ENCODE measurements around the gene TMEM131. TPM values are rescaled to one million over a fixed set of nuclear protein-coding genes. Genes with fewer than 3 reads are reported as not detected.

The TMEM131 gene
- total and polyA plus RNA-seq, 2 of the 8 experiments (the other 6 are each of a cell fraction or from before 2014, with no cell fraction given), result 9.7 to 22.9 TPM

DNA sequence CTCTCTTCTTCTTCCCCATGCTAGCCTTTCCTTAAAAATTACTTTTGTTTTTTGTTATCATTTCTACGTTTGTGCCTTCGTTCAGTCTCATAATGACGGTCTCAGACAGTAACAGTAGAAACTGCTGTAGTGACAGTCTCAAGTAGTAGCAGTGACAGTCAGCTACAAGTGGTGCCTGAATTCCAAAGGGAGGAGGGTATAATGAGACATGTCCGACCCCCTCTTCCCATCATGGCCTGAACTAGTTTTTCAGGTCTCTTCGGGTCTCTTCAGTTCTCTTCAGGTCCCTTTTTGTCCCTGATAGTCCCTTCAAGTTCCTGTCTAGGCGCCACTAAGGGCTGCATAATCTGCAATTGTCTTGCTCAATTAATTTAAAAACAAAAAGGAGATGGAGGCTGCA lies 12.6 kb downstream of the TMEM131 start:
- Histone ChIP-seq H2BK120ac (replicated peaks; ENCODE audit: low read depth, low read length) (no peak overlapping the region), H3K9me3 (ENCODE audit: insufficient read depth in 2 of 2, low read depth in 1 of 2, low read length in 1 of 2) (peaks cover 4 to 7% of the 10 kb centered on the region in 2 experiments; a peak in 3 of 4 replicates), H2BK20ac (ENCODE audit: low read length) (no peak overlapping the region), H3K27ac (ENCODE audit: low read depth, low read length) (no peak overlapping the region), H4K20me1 (replicated peaks in 1 of 2; ENCODE audit: control insufficient read depth in 1 of 2, insufficient read depth in 2 of 2, low read length in 2 of 2) (peaks cover 0 to 2% of the 10 kb centered on the region in 2 experiments), H2BK15ac (ENCODE audit: low read length) (no peak overlapping the region), H4K8ac (ENCODE audit: extremely low read depth, insufficient read depth, low read length) (no peak overlapping the region), H4K91ac (replicated peaks; ENCODE audit: insufficient read length, low read length) (no peak overlapping the region), H3K4me3 (ENCODE audit: extremely low read depth in 1 of 4, insufficient read depth in 2 of 4, low read depth in 3 of 4, low read length in 4 of 4) (no peak overlapping the region), H3K27me3 (replicated peaks in 1 of 4; ENCODE audit: control insufficient read depth in 3 of 4, extremely low read depth in 1 of 4, insufficient read depth in 3 of 4, low read length in 3 of 4) (no peaks in the 10 kb centered on the region), H3K4me1 (replicated peaks in 1 of 4; ENCODE audit: control insufficient read depth in 3 of 4, insufficient read depth in 4 of 4, low read length in 3 of 4) (peaks cover 0 to 8% (median 0%) of the 10 kb centered on the region in 4 experiments; a peak in 1 of 7 replicates), H3K14ac (ENCODE audit: insufficient read length) (no peak overlapping the region), H3K79me2 (ENCODE audit: control insufficient read depth in 1 of 2, insufficient read depth in 2 of 2, low read length in 2 of 2) (peaks cover 0 to 65% of the 10 kb centered on the region in 2 experiments; a peak in 2 of 4 replicates), H3K23ac (ENCODE audit: insufficient read length) (no peak overlapping the region), H3K56ac (replicated peaks; ENCODE audit: insufficient read length, low read depth, low read length) (no peak overlapping the region), H3K18ac (ENCODE audit: extremely low read depth, low read length) (no peak overlapping the region), H3K79me1 (ENCODE audit: low read depth, low read length) (no peaks in the 10 kb centered on the region; the same call in 1 of the 2 replicates), H2AK5ac (ENCODE audit: low read depth, low read length) (no peak overlapping the region), H3K4ac (replicated peaks; ENCODE audit: insufficient read length, low read depth, low read length) (no peak overlapping the region), H3K36me3 (ENCODE audit: control insufficient read depth in 2 of 4, insufficient read depth in 4 of 4, low read length in 3 of 4) (no peaks in the 10 kb centered on the region; a peak in 1 of 8 replicates), H3K9ac (replicated peaks in 1 of 4; ENCODE audit: extremely low read depth in 1 of 4, low read depth in 3 of 4, low read length in 3 of 4) (no peak overlapping the region), H3K4me2 (ENCODE audit: insufficient read depth in 1 of 2, low read depth in 2 of 2, low read length in 2 of 2) (no peak overlapping the region), H2BK5ac (ENCODE audit: low read depth, low read length) (no peak overlapping the region), H3K23me2 (ENCODE audit: low read depth, low read length) (no peaks in the 10 kb centered on the region), H4K5ac (ENCODE audit: insufficient read length, low read depth, low read length) (no peak overlapping the region), H2AFZ (ENCODE audit: low read length) (no peak overlapping the region), H2BK12ac (ENCODE audit: low read depth, low read length) (no peak overlapping the region)
- WGBS, 2 experiments (ENCODE audit: extremely low coverage in 1 of 2, insufficient coverage in 1 of 2, insufficient read length in 1 of 2, insufficient replicate concordance in 2 of 2, low coverage in 1 of 2, low lambda C conversion rate in 2 of 2, missing lambda C conversion rate in 1 of 2), result 90% methylated on average over 6 of the region's 6 CpGs; no CpG with 5 or more reads in 1 of the 2 experiments
- DNase-seq (ENCODE audit: low read depth in 1 of 2, low spot score in 2 of 2) (no peak), FAIRE-seq (no peak)
- POLR2A ChIA-PET (ENCODE audit: partially characterized antibody), result no interaction called here
- CTCF ChIA-PET (ENCODE audit: partially characterized antibody), result no interaction called here
- TF ChIP-seq RAD21 (IDR thresholded peaks at IDR 0.05 in 1 of 2, conservative IDR thresholded peaks at IDR 0.05 in 1 of 2; ENCODE audit: low read depth in 2 of 2, low read length in 2 of 2) (no peak), CTBP2 (IDR thresholded peaks at IDR 0.05; ENCODE audit: borderline replicate concordance, insufficient read depth, insufficient read length, low read length) (no peak), TBP (IDR thresholded peaks at IDR 0.05; ENCODE audit: low read depth, low read length) (no peak), SP1 (IDR thresholded peaks at IDR 0.05; ENCODE audit: low read depth, low read length) (no peak), JUND (IDR thresholded peaks at IDR 0.05; ENCODE audit: low read length) (no peak), POU5F1 (IDR thresholded peaks at IDR 0.05; ENCODE audit: low read depth, low read length) (no peak), SIN3A (conservative IDR thresholded peaks at IDR 0.05 in 1 of 2, IDR thresholded peaks at IDR 0.05 in 1 of 2; ENCODE audit: low read depth in 1 of 2, low read length in 2 of 2) (no peak), SP4 (IDR thresholded peaks at IDR 0.05; ENCODE audit: low read length) (no peak), CBX5 (IDR thresholded peaks at IDR 0.05; ENCODE audit: low read depth, low read length) (no peak), SAP30 (IDR thresholded peaks at IDR 0.05; ENCODE audit: insufficient read depth, insufficient replicate concordance, low read length) (no peak), POLR2A (IDR thresholded peaks at IDR 0.05; ENCODE audit: control extremely low read depth in 1 of 2, low read depth in 2 of 2, low read length in 2 of 2) (no peak), YY1 (IDR thresholded peaks at IDR 0.05; ENCODE audit: low read depth, low read length) (no peak)
- TF ChIP-seq, protein P1, sequence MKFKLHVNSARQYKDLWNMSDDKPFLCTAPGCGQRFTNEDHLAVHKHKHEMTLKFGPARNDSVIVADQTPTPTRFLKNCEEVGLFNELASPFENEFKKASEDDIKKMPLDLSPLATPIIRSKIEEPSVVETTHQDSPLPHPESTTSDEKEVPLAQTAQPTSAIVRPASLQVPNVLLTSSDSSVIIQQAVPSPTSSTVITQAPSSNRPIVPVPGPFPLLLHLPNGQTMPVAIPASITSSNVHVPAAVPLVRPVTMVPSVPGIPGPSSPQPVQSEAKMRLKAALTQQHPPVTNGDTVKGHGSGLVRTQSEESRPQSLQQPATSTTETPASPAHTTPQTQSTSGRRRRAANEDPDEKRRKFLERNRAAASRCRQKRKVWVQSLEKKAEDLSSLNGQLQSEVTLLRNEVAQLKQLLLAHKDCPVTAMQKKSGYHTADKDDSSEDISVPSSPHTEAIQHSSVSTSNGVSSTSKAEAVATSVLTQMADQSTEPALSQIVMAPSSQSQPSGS (IDR thresholded peaks at IDR 0.05; ENCODE audit: low read length), result no peak

All from H1 (cell line).